ENCODE data around the gene NAA38. TPM values are rescaled to one million over a fixed set of nuclear protein-coding genes. Genes with fewer than 3 reads are reported as not detected.

Gene NAA38
- total RNA-seq, 1 donor from 2014 or later, result 64.9 TPM

DNA sequence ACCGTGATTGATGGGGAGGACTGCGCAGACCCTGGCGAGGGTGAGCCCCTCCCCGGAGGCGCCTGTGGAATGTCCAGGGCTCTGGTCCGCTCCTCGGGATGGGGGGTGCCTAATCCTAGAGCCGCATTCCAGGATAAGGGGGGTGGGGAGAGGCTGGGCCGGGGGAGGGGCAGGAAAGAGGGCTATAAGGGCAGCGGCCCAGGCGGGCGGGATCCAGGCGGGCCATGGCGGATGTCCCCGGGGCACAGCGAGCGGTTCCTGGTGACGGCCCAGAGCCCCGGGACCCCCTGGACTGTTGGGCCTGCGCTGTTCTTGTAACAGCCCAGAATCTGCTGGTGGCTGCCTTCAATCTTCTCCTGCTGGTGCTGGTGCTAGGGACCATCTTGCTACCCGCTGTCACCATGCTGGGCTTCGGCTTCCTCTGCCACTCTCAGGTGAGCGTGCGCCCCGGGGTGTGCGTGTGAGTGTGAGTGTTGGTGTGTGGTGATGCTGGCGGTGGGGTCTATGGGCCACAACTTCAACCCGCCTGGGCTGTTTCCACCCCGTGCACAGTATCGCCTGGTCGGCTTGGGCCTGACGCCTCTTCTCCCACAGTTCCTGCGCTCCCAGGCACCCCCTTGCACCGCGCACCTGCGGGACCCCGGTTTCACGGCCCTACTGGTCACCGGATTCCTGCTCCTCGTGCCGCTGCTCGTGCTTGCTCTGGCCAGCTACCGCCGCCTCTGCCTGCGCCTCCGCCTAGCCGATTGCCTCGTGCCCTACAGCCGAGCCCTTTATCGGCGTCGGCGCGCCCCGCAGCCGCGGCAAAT, 2.3 kb downstream of the NAA38 start, which contains the start of gene TMEM88:
TMEM88 (plus strand) TSS at position 216 of the 809 bp plus-strand sequence; CDS start at position 225, 9 bp downstream.
- peak; percentile 72 for DNase-seq (ENCODE audit: extremely low spot score, unreplicated experiment)
- no peaks in the 10 kb centered on the region for H3K27me3 Mint-ChIP-seq
- TF ChIP-seq, protein P1, sequence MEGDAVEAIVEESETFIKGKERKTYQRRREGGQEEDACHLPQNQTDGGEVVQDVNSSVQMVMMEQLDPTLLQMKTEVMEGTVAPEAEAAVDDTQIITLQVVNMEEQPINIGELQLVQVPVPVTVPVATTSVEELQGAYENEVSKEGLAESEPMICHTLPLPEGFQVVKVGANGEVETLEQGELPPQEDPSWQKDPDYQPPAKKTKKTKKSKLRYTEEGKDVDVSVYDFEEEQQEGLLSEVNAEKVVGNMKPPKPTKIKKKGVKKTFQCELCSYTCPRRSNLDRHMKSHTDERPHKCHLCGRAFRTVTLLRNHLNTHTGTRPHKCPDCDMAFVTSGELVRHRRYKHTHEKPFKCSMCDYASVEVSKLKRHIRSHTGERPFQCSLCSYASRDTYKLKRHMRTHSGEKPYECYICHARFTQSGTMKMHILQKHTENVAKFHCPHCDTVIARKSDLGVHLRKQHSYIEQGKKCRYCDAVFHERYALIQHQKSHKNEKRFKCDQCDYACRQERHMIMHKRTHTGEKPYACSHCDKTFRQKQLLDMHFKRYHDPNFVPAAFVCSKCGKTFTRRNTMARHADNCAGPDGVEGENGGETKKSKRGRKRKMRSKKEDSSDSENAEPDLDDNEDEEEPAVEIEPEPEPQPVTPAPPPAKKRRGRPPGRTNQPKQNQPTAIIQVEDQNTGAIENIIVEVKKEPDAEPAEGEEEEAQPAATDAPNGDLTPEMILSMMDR (conservative IDR thresholded peaks at IDR 0.05), result no peak
- H3K36me3 Mint-ChIP-seq, result peaks cover 16% of the 10 kb centered on the region
- H3K9me3 Mint-ChIP-seq, result no peaks in the 10 kb centered on the region
- peak within 1 kb of the TSS; percentile 55 for H3K27ac Mint-ChIP-seq
- peaks cover 22% of the 10 kb centered on the region for H3K4me1 Mint-ChIP-seq (ENCODE audit: unreplicated experiment)
- H3K4me3 Mint-ChIP-seq, result no peak within 1 kb of the TSS

DNA sequence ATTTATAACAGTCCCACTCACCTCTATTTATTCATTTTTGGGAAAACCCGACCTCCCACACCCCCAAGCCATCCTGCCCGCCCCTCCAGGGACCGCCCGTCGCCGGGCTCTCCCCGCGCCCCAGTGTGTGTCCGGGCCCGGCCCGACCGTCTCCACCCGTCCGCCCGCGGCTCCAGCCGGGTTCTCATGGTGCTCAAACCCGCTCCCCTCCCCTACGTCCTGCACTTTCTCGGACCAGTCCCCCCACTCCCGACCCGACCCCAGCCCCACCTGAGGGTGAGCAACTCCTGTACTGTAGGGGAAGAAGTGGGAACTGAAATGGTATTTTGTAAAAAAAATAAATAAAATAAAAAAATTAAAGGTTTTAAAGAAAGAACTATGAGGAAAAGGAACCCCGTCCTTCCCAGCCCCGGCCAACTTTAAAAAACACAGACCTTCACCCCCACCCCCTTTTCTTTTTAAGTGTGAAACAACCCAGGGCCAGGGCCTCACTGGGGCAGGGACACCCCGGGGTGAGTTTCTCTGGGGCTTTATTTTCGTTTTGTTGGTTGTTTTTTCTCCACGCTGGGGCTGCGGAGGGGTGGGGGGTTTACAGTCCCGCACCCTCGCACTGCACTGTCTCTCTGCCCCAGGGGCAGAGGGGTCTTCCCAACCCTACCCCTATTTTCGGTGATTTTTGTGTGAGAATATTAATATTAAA, 3.1 kb downstream of the NAA38 start:
- H3K9me3 Mint-ChIP-seq, result no peaks in the 10 kb centered on the region
- H3K27ac Mint-ChIP-seq, result peak overlapping the region; percentile 55
- DNase-seq (ENCODE audit: extremely low spot score, unreplicated experiment), result peak; percentile 68
- H3K27me3 Mint-ChIP-seq, result no peaks in the 10 kb centered on the region
- H3K4me1 Mint-ChIP-seq (ENCODE audit: unreplicated experiment), result peaks cover 17% of the 10 kb centered on the region
- TF ChIP-seq, protein P1 (conservative IDR thresholded peaks at IDR 0.05), result no peak
- H3K36me3 Mint-ChIP-seq, result peaks cover 10% of the 10 kb centered on the region
- no peak overlapping the region for H3K4me3 Mint-ChIP-seq

- Mint-ChIP-seq H3K4me3 (no peak overlapping the region), H3K27ac (peak overlapping the region; percentile 55)
These were observed 3.7 kb downstream of the NAA38 start for GRCh38 chr17:7853691-7854038.

GRCh38 chr17:7852919-7853690, 4.3 kb downstream of the NAA38 start:
- Mint-ChIP-seq H3K36me3 (peaks cover 10% of the 10 kb centered on the region), H3K4me1 (ENCODE audit: unreplicated experiment) (peaks cover 17% of the 10 kb centered on the region), H3K27me3 (no peaks in the 10 kb centered on the region), H3K9me3 (no peaks in the 10 kb centered on the region), H3K27ac (peak overlapping the region; percentile 39), H3K4me3 (no peak overlapping the region)
- DNase-seq (ENCODE audit: extremely low spot score, unreplicated experiment), result peak; percentile 70
- TF ChIP-seq, protein P1 (conservative IDR thresholded peaks at IDR 0.05), result no peak

More at GRCh38 chr17:7853691-7854038, 3.7 kb downstream of the NAA38 start:
- Mint-ChIP-seq H3K9me3 (no peaks in the 10 kb centered on the region), H3K27me3 (no peaks in the 10 kb centered on the region), H3K36me3 (peaks cover 10% of the 10 kb centered on the region), H3K4me1 (ENCODE audit: unreplicated experiment) (peaks cover 17% of the 10 kb centered on the region)
- peak; percentile 71 for DNase-seq (ENCODE audit: extremely low spot score, unreplicated experiment)
- TF ChIP-seq, protein P1 (conservative IDR thresholded peaks at IDR 0.05), result no peak

DNA sequence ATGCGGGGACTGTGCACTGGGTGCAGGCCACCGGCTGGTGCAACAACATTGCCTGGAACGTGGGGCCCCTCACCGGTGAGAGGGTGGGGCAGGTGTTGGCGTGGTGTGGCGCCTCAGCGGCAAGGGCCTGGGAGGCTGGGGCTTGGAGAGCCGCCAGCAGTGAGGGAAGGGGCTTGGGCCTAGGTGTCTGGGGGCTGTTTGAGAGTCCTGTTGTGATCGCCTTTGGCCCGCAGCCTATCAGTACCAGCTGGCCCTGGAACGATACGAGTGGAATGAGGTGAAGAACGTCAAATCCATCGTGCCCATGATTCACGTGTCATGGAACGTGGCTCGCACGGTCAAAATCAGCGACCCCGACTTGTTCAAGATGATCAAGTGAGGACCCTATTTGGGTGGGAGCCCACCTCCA, 5.1 kb downstream of the NAA38 start:
- H3K27ac Mint-ChIP-seq, result peak overlapping the region; percentile 39
- no peak overlapping the region for H3K4me3 Mint-ChIP-seq
- H3K27me3 Mint-ChIP-seq, result no peaks in the 10 kb centered on the region
- H3K4me1 Mint-ChIP-seq (ENCODE audit: unreplicated experiment), result peaks cover 17% of the 10 kb centered on the region
- TF ChIP-seq, protein P1 (conservative IDR thresholded peaks at IDR 0.05), result no peak
- peaks cover 10% of the 10 kb centered on the region for H3K36me3 Mint-ChIP-seq
- no peaks in the 10 kb centered on the region for H3K9me3 Mint-ChIP-seq
- DNase-seq (ENCODE audit: extremely low spot score, unreplicated experiment), result no peak
